Ovary (tissue), 3 donors: ENCODE data around the gene DCAF16.

Source experiments
- EP300 ChIP-seq: sonication (generic); formaldehyde crosslinking; IDR thresholded peaks from one replicate; pipeline ENCODE4 v1.6.1; 2017; ENCODE audit warnings: antibody characterized with exemption
- POLR2A ChIP-seq: fragments of 450-650 bp; IDR thresholded peaks from one replicate; pipeline ENCODE4 v1.6.1; 2017; ENCODE audit warnings: antibody characterized with exemption, mild to moderate bottlenecking, moderate library complexity
- TF ChIP-seq, protein P1 (sequence below), 3 donors: fragments of 450-650 bp in 2 of 3; fragments of 200-600 bp in 1 of 3; IDR thresholded peaks; one replicate each; pipeline versions ENCODE4 v1.5.1 to v1.8.0; 2016 to 2022; ENCODE audit warnings: antibody characterized with exemption in 3 of 3, mild to moderate bottlenecking in 1 of 3
- donor health status: DM: no; HTN: no; CAD: no.

DNA sequence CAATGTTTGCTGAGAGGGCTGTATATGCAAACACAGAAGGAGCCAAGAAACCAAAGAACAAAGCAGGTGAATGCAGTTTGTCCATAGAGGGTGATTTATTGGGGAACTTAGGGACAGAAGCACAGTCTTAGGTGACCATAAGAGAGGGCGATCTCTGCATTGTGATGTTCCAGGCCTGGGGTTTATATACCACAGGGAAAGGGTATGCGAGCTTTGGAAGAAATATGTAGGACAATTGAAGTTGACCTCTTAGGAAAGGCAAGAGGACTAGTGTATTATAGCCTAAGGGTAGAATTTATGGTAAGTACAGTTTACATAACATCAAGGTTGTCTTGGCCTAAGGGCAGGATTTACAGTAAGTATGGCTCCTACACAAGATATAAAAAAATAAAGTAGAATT is 56.9 kb downstream of the DCAF16 start:
- TF ChIP-seq, protein P1, sequence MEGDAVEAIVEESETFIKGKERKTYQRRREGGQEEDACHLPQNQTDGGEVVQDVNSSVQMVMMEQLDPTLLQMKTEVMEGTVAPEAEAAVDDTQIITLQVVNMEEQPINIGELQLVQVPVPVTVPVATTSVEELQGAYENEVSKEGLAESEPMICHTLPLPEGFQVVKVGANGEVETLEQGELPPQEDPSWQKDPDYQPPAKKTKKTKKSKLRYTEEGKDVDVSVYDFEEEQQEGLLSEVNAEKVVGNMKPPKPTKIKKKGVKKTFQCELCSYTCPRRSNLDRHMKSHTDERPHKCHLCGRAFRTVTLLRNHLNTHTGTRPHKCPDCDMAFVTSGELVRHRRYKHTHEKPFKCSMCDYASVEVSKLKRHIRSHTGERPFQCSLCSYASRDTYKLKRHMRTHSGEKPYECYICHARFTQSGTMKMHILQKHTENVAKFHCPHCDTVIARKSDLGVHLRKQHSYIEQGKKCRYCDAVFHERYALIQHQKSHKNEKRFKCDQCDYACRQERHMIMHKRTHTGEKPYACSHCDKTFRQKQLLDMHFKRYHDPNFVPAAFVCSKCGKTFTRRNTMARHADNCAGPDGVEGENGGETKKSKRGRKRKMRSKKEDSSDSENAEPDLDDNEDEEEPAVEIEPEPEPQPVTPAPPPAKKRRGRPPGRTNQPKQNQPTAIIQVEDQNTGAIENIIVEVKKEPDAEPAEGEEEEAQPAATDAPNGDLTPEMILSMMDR (IDR thresholded peaks at IDR 0.05) = no peak
- no peak for TF ChIP-seq POLR2A
- TF ChIP-seq EP300 = no peak
